HG03520 (cell line): ENCODE data around the gene CHST2.

Source experiments
- ATAC-seq: cut with Tn5 transposase; IDR thresholded peaks from one replicate; pipeline ENCODE4 v1.9.1; 2021; ENCODE audit warnings: mild to moderate bottlenecking, moderate library complexity; ENCODE audit not compliant: unreplicated experiment

Gene CHST2

GRCh38 chr3:143165211-143165610, 45.6 kb downstream of the CHST2 start:
- ATAC-seq, result no peak

- peak; percentile 79 for ATAC-seq
Measured at GRCh38 chr3:143165612-143166285, 46.2 kb downstream of the CHST2 start.

- no peak for ATAC-seq
Measured at GRCh38 chr3:143166376-143166775, 46.8 kb downstream of the CHST2 start.

- ATAC-seq, result no peak
Measured at GRCh38 chr3:143167969-143168854, 48.6 kb downstream of the CHST2 start.

GRCh38 chr3:143168855-143169192, 49.3 kb downstream of the CHST2 start:
- ATAC-seq, result no peak

GRCh38 chr3:143170074-143170473, 50.5 kb downstream of the CHST2 start:
- no peak for ATAC-seq

- peak; percentile 9 for ATAC-seq
Measured at GRCh38 chr3:143170676-143171075, 51.1 kb downstream of the CHST2 start.

- ATAC-seq, result peak; percentile 57
Measured at GRCh38 chr3:143171141-143171980, 51.8 kb downstream of the CHST2 start.

GRCh38 chr3:143172062-143172794, 52.7 kb downstream of the CHST2 start:
- no peak for ATAC-seq

- no peak for ATAC-seq
Measured at GRCh38 chr3:143172795-143173145, 53.2 kb downstream of the CHST2 start.

GRCh38 chr3:143173242-143173641, 53.7 kb downstream of the CHST2 start:
- no peak for ATAC-seq
